ENCODE data around the gene GHDC.

DNA sequence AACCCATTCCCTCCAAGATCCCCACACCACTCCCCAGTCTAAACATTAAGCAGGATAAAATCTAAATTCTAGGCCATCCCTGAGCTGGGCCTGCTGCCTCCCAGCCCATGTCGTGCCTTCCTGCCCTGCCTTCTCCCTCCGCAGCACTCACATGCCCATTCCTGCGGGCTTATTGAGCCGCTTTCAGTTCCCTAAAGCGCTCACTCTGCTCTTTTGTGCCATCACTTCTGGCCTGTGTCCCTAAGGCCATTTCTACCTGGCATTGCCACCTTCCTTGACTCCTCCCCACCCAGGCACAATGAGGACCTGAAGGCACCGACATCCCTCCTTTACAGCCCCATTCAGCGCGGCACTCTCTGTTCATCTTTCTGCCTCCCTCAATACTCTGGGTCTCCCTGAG lies 26.5 kb downstream of the GHDC start:
- TF ChIP-seq CTCF (conservative IDR thresholded peaks at IDR 0.05) = no peak
- TF ChIP-seq EZH2 (IDR thresholded peaks at IDR 0.05; ENCODE audit: low read depth) = no peak
